NCI-H2107 treated with DMSO at 0.1 percent for 48 hours (cell line): Measurements from ENCODE around the gene CFAP45.

ENCODE experiments used
- DNase-seq: peaks from one replicate; lab custom pipeline; 2025; ENCODE audit not compliant: unreplicated experiment; lab: John Stamatoyannopoulos, UW

The CFAP45 gene

DNA sequence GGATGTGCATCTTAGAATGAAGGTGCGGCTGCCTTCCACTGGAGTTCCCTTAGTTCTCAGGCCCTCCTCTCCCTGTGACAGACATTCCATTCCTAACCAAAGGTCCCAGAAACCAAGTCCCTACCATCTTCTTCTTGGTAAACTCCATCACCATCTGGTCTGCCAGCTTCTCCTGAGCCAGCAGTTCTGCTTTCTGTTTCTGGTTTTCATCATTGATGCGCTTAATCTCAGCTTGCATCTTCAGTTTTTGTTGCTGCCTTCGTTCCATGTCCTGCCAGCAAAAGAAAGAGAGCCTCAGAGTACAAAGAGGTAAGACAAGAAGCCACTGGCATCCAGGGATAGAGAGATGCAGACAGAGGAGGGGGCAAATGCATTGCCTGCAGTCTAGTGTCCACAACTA, 19.5 kb downstream of the CFAP45 start:
- DNase-seq = no peak

DNA sequence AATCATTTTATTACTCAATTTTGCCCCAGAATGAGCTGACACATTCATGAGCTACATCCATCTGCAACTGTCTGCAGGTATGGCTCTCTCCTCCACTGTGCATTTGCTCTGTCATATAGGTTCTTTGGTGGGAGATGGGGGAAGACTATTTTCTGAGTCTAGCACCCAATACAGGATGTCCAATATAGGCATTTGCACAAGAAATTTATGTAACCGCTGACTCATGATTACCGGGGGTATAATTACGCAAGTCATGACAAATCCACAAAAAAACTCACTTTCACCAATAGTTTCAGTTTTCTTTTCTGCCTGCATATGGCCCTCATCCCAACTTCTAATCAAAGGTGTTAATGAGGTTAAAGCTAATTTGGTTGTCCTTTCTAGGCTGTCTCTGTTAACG, 20.0 kb downstream of the CFAP45 start:
- DNase-seq = no peak

DNA sequence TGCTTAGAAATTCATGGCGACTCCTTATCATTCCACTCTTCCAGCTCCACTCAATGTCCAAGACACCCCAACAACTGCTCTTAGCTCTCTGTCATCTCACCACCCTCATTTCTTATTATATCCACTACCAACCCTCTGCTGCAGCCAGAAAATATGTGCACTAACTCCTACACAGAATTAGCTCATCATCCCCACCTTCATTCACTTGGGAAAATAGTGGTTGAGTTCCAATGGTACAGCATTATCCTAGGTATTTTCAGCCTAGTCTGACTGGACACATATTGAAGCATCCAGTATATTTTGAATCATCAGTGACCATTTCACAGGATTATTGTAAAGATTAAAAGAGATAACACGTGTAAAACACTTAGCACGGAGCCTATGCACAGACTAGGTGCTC, 20.8 kb downstream of the CFAP45 start:
- no peak for DNase-seq

GRCh38 chr1:159877695-159878444, 22.1 kb downstream of the CFAP45 start:
- peak; percentile 63 for DNase-seq

- no peak for DNase-seq
Observed at GRCh38 chr1:159873530-159874143, 26.3 kb downstream of the CFAP45 start.

DNA sequence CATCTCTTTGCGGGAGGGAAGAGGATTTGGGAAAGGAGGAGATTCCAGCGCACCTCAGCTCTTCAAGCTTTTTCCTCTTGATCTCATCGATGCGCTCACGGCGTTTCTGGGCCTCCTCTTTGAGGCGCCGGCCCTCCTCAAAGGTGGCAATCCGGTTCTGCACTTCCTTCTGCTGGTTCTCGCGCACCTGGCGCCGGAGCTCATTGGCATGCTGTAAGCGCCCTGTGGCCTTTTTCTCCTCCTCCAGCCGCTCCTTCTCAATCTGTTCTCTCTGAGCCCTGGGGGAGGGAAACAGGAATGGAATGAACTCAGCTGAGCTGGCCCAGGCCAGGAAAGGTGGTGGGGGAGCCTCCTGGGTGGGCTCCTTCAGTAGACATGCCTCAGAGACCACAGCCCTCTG, 27.1 kb downstream of the CFAP45 start:
- no peak for DNase-seq

DNA sequence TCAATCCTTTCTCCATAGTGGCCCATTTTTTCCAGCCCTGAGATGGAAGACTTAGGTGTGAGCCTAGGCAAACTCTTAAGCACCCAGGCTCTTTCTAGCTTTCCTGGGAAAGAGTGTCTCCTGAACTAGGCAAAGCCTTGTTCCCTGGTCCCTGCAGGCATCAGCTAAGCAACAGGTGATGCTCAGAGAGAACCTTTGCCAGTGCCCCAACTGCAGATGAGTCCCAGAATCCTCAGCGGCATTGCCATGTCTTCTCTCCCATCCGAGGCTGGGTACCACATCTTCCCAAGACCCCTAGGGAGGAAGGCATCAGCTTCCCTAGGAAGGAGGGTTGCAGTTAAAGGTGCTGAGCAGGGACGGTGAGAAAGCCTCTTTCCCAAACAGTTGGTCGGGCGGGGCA, 29.3 kb downstream of the CFAP45 start:
- DNase-seq = no peak

GRCh38 chr1:159869607-159870006, 30.4 kb downstream of the CFAP45 start:
- DNase-seq = no peak

- DNase-seq = peak; percentile 41
Observed at GRCh38 chr1:159869173-159869572, 30.8 kb downstream of the CFAP45 start.

DNA sequence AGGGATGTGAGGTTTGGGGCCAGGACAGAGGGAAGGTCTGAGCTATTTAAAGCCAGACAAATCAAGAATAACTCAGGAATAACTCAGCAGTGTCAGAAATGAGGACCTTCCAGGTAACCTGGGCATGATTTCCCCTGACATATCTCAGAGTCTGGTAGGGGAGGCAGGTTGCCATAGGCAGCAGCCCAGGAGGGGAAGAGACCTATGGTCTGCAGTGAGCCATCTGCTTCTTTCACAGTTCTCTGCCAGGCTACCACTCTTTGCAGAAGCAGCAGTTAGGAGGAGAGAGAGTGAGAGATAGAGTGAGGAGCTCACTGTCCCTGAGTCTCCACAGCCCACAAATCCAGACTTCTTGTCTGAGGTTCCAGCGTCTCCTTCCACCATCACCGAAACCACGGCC, 31.2 kb downstream of the CFAP45 start:
- DNase-seq = no peak

- peak; percentile 99 for DNase-seq
Observed at GRCh38 chr1:159867664-159868026, 32.3 kb downstream of the CFAP45 start.

DNA sequence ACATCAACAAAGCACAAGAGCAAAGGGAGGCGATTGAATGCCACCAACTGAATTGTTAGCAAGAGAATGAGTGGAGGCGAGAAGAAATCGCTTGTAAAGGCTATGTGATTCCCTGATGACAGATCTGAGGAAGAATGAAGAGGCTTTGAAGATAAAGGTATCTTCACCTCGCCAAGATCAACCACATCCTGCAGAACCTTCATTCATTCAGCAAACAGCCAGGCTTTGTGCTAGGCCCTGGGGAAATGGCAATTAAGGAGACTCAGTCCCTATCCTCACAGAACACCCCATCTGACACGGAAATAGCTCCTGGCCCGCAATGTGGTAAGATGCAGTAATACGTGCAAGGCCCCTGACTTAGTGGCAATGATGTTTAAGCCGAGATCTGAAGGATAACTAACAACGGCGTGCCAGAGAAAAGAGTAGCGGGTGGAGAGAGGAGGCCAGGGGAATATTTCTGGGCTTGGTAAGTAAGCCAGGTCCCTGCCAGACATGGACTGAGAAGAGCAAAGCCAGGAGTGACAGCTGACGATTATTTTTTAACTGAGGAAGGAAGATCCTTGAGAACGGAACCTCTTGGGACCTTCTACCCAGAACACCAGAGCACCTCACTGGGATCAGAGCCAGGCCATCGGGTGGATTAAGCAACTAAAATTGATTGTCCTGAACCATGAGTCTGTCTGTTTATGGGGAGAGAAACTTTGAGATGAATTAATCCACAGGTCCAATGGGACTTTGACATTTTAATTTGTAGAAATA, 32.9 kb downstream of the CFAP45 start:
- DNase-seq = peak; percentile 66

GRCh38 chr1:159866066-159866465, 33.9 kb downstream of the CFAP45 start:
- no peak for DNase-seq

- no peak for DNase-seq
Observed at GRCh38 chr1:159864262-159864661, 35.7 kb downstream of the CFAP45 start.

DNA sequence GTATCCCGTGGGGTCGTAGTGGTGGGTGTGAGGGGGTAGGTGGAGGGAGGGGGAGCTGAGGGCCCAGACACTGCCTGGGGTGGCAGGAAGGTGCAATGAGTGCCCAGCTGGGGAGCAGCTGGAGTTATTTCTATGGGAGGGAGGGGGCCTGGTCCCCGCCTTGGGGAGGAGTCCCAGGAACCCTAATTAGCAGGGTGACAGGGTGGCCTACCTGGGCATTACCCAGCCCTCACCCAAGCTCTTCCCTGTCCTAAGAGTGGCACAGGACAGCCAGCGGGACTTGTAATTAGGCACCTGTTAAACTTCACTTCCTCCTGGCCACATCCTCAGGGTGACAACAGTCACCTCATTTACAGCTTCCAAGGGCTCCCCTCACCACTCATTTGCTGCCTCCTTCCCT, 37.4 kb downstream of the CFAP45 start, which contains the start of gene VSIG8:
Gene VSIG8, minus strand, starts transcription at position 101 of the 400 bp plus-strand sequence. CDS start 136 bp downstream, outside the sequence.
- no peak for DNase-seq

DNA sequence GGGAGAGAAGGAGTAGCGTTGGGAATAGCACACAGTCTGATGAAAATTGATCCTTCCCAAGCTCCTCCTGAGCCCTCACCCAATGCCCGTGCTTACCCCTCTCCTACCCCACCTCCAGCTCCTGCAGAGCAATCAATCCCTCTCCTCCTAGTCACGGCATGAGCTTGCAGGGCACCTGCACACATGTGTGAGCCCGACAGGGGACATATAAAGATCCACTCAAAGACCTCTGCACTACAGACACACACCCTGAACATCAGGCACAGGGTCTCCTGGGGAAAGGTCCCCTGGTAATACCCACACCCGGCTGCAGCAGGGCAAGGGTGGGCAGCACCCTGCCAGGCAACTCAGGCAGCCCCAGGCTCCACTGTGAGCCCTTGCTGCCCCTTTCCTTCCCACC, 37.9 kb downstream of the CFAP45 start:
- peak; percentile 20 for DNase-seq

GRCh38 chr1:159861218-159861617, 38.7 kb downstream of the CFAP45 start:
- no peak for DNase-seq

- no peak for DNase-seq
Observed at GRCh38 chr1:159860456-159860855, 39.5 kb downstream of the CFAP45 start.

DNA sequence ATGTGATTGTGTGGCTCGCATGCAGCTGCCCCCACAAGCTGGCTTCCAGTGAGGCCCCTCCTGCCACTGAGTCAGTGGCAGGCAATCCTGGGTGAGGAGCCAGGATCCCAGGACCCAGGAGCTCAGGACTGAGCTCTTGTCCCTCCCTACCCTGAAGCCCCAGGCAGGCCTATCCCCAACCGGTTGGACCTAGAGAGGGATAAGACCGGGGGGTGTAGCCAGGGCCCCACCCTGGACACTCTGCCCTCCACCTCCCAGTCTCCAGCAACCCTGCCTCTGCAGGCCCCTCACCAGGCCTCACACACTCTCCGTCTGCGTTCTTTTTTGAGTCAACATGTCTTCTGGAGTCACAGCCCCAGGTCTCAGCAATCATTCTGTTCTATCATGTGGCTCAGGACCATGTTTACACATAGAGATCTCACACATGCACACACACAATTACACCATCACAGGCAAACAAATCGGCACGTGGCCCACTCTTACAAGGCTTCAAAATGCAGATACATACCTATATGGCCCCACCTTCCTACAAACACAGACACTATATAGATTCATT, 40.1 kb downstream of the CFAP45 start:
- no peak for DNase-seq

DNA sequence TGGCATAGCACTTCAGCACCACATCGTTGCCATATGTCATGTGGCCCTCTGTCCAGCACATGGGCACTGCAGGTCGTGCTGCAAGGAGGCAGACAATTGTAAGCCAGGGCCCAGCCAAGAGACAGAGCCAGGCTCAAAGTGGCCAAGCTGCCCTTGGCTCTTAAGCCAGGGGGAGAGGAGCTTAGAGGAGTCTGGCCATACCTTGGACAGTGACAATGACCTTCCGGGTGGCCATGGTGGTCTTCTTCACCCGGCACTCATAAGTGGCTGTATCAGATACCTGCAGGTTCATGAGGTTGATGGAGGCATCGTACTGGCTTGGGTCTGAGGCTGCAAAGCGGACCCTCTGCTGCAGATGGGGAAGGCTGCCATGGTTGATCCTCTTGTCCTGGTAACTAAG, 42.1 kb downstream of the CFAP45 start:
- no peak for DNase-seq

GRCh38 chr1:159856576-159856975, 43.4 kb downstream of the CFAP45 start:
- no peak for DNase-seq

DNA sequence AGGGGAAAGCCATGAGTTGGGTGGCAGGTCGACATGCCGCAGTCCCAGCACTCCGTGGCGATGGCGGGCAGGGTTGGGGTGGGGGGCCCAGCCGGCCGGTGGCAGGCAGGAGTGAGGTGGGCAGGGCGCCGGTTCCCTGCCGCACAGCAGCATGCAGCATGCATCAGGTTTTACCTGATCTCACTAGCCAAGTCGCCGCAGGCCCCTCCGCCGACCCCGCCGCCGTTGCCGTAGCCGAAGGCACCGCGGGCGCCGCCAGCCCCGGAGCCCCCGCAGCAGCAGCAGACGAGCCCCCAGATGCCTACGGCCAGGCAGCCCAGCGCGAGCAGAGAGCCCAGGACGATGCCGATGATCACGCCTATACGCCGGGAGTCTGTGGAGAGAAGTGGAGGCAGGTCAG, 44.3 kb downstream of the CFAP45 start:
- DNase-seq = no peak
